ENCODE measurements around the gene DXO. TPM values are rescaled to one million over a fixed set of nuclear protein-coding genes. Genes with fewer than 3 reads are reported as not detected.

Gene DXO
- total and polyA plus RNA-seq, 2 of the 13 experiments (the other 11 are each of a cell fraction or from before 2014, with no cell fraction given): 18.6 to 26.2 TPM

- TF ChIP-seq ZBTB46 (CRISPR knock-in tag; IDR thresholded peaks at IDR 0.05; ENCODE audit: borderline replicate concordance) (no peak; the same call in 1 of the 2 replicates), MAF1 (CRISPR knock-in tag; IDR thresholded peaks at IDR 0.05; ENCODE audit: borderline replicate concordance) (0 out of 2 replicates have a peak, but pooled peaks have one; percentile 65), CEBPG (CRISPR knock-in tag; IDR thresholded peaks at IDR 0.05) (peak; percentile 59), ZNF10 (CRISPR knock-in tag; IDR thresholded peaks at IDR 0.05; ENCODE audit: borderline replicate concordance, low read depth) (no peak), ZNF44 (CRISPR knock-in tag; IDR thresholded peaks at IDR 0.05) (peak; percentile 79; the same call in 1 of the 2 replicates), FOXA3 (CRISPR knock-in tag; IDR thresholded peaks at IDR 0.05) (peak; percentile 45), ZFP91 (CRISPR knock-in tag; IDR thresholded peaks at IDR 0.05; ENCODE audit: borderline replicate concordance) (peak; percentile 97), SALL1 (CRISPR knock-in tag; IDR thresholded peaks at IDR 0.05) (no peak; the same call in none of the 2 replicates), SNAPC2 (CRISPR knock-in tag; IDR thresholded peaks at IDR 0.05) (no peak), ZNF329 (CRISPR knock-in tag; IDR thresholded peaks at IDR 0.05; ENCODE audit: low read depth) (peak; percentile 68; the same call in 1 of the 2 replicates), ZNF33B (CRISPR knock-in tag; IDR thresholded peaks at IDR 0.05) (no peak; the same call in 1 of the 2 replicates), BATF2 (CRISPR knock-in tag; IDR thresholded peaks at IDR 0.05) (no peak), ZSCAN25 (CRISPR knock-in tag; IDR thresholded peaks at IDR 0.05) (peak; percentile 75; the same call in 1 of the 2 replicates), HIVEP1 (CRISPR knock-in tag; IDR thresholded peaks at IDR 0.05) (peak; percentile 43), ZBTB21 (CRISPR knock-in tag; IDR thresholded peaks at IDR 0.05) (peak; percentile 96), ZSCAN21 (CRISPR knock-in tag; IDR thresholded peaks at IDR 0.05; ENCODE audit: borderline replicate concordance) (0 out of 2 replicates have a peak, but pooled peaks have one; percentile 77), ATF7-NPFF (CRISPR knock-in tag; IDR thresholded peaks at IDR 0.05; ENCODE audit: low read depth) (no peak; the same call in 1 of the 2 replicates), CBX2 (IDR thresholded peaks at IDR 0.05; ENCODE audit: low read depth, low read length) (no peak), CBX2 (CRISPR knock-in tag; IDR thresholded peaks at IDR 0.05; ENCODE audit: low read depth) (no peak), DBP (CRISPR knock-in tag; IDR thresholded peaks at IDR 0.05; ENCODE audit: not compliant biosample characterization) (peak; percentile 84), PAWR (CRISPR knock-in tag; IDR thresholded peaks at IDR 0.05; ENCODE audit: borderline replicate concordance) (no peak; the same call in 1 of the 2 replicates), SOX13 (IDR thresholded peaks at IDR 0.05) (no peak), SOX13 (CRISPR knock-in tag; conservative IDR thresholded peaks at IDR 0.05 in 1 of 2, IDR thresholded peaks at IDR 0.05 in 1 of 2) (peak in 1 of 2 experiments; percentile 57; a peak in 2 of 4 replicates), NR1H2 (CRISPR knock-in tag; IDR thresholded peaks at IDR 0.05; ENCODE audit: borderline replicate concordance, low read depth) (0 out of 2 replicates have a peak, but pooled peaks have one; percentile 10)
These were observed 12.9 kb downstream of the DXO start, which contains the start of the genes NELFE and SKIC2 (continued) for GRCh38 chr6:31958741-31959739.

Data from HepG2 (cell line).